ENCODE results near the gene GABRB1. TPM values are rescaled to one million over a fixed set of nuclear protein-coding genes. Genes with fewer than 3 reads are reported as not detected.

GABRB1 gene
- total RNA-seq, 5 donors from 2014 or later (not counting 1 experiment from before 2014, with no cell fraction given) = not detected

- no peak for ATAC-seq (replicated peaks in 1 of 4)
- DNase-seq = no peak
- Histone ChIP-seq H3K9me3 (no peaks in the 10 kb centered on the region), H3K27me3 (replicated peaks in 1 of 2; ENCODE audit: control insufficient read depth in 2 of 2, extremely low read depth in 1 of 2, insufficient read depth in 2 of 2, low read length in 1 of 2) (peaks cover 0 to 3% of the 10 kb centered on the region in 2 experiments), H3K4me1 (ENCODE audit: control insufficient read depth in 1 of 2, extremely low read depth in 1 of 2, insufficient read depth in 2 of 2, low read length in 2 of 2) (no peaks in the 10 kb centered on the region), H3K4me3 (ENCODE audit: control insufficient read depth in 1 of 2, extremely low read depth in 1 of 2, low read length in 1 of 2) (no peak overlapping the region), H3K27ac (ENCODE audit: low read length) (no peak overlapping the region), H3K36me3 (ENCODE audit: control insufficient read depth in 2 of 2, extremely low read depth in 1 of 2, insufficient read depth in 1 of 2, low read length in 1 of 2) (no peaks in the 10 kb centered on the region)
- 81% methylated on average over 2 of the region's 2 CpGs for WGBS (ENCODE audit: insufficient coverage)
- Mint-ChIP-seq H3K27me3 (peaks cover 15 to 39% of the 10 kb centered on the region in 2 donors), H3K27ac (no peak overlapping the region), H3K4me3 (no peak overlapping the region), H3K9me3 (no peaks in the 10 kb centered on the region), H3K4me1 (no peaks in the 10 kb centered on the region), H3K36me3 (no peaks in the 10 kb centered on the region)
- POLR2A ChIA-PET = no interaction called here
- CTCF ChIA-PET = interaction anchor here in 1 of 2 donors (0.7 kb wide), 1 partner anchor 31 kb away, joined by 3 read pairs; no protein-coding TSS in a partner anchor
Measured at GRCh38 chr4:47337893-47338292, 306.5 kb downstream of the GABRB1 start.

- Histone ChIP-seq H3K4me1 (ENCODE audit: control insufficient read depth in 1 of 2, extremely low read depth in 1 of 2, insufficient read depth in 2 of 2, low read length in 2 of 2) (no peaks in the 10 kb centered on the region), H3K27me3 (replicated peaks in 1 of 2; ENCODE audit: control insufficient read depth in 2 of 2, extremely low read depth in 1 of 2, insufficient read depth in 2 of 2, low read length in 1 of 2) (peaks cover 0 to 3% of the 10 kb centered on the region in 2 experiments), H3K4me3 (ENCODE audit: control insufficient read depth in 1 of 2, extremely low read depth in 1 of 2, low read length in 1 of 2) (no peak overlapping the region), H3K27ac (ENCODE audit: low read length) (no peak overlapping the region), H3K9me3 (no peaks in the 10 kb centered on the region), H3K36me3 (ENCODE audit: control insufficient read depth in 2 of 2, extremely low read depth in 1 of 2, insufficient read depth in 1 of 2, low read length in 1 of 2) (no peaks in the 10 kb centered on the region)
- POLR2A ChIA-PET = no interaction called here
- Mint-ChIP-seq H3K27ac (no peak overlapping the region), H3K36me3 (no peaks in the 10 kb centered on the region), H3K27me3 (peaks cover 15 to 29% of the 10 kb centered on the region in 2 donors), H3K4me1 (no peaks in the 10 kb centered on the region), H3K4me3 (no peak overlapping the region), H3K9me3 (no peaks in the 10 kb centered on the region)
- no CpG with 5 or more reads among the region's 2 CpGs for WGBS (ENCODE audit: insufficient coverage)
- DNase-seq = no peak
- no peak for ATAC-seq (replicated peaks in 1 of 4)
- CTCF ChIA-PET = no interaction called here
Measured at GRCh38 chr4:47340914-47341313, 309.5 kb downstream of the GABRB1 start.

GRCh38 chr4:47342796-47343195, 311.4 kb downstream of the GABRB1 start:
- Mint-ChIP-seq H3K27me3 (peaks cover 3 to 21% of the 10 kb centered on the region in 2 donors), H3K9me3 (no peaks in the 10 kb centered on the region), H3K4me1 (no peaks in the 10 kb centered on the region), H3K4me3 (no peak overlapping the region), H3K36me3 (no peaks in the 10 kb centered on the region), H3K27ac (no peak overlapping the region)
- Histone ChIP-seq H3K4me3 (ENCODE audit: control insufficient read depth in 1 of 2, extremely low read depth in 1 of 2, low read length in 1 of 2) (no peak overlapping the region), H3K9me3 (no peaks in the 10 kb centered on the region), H3K4me1 (ENCODE audit: control insufficient read depth in 1 of 2, extremely low read depth in 1 of 2, insufficient read depth in 2 of 2, low read length in 2 of 2) (no peaks in the 10 kb centered on the region), H3K27me3 (replicated peaks in 1 of 2; ENCODE audit: control insufficient read depth in 2 of 2, extremely low read depth in 1 of 2, insufficient read depth in 2 of 2, low read length in 1 of 2) (no peaks in the 10 kb centered on the region), H3K36me3 (ENCODE audit: control insufficient read depth in 2 of 2, extremely low read depth in 1 of 2, insufficient read depth in 1 of 2, low read length in 1 of 2) (no peaks in the 10 kb centered on the region), H3K27ac (ENCODE audit: low read length) (no peak overlapping the region)
- no CpG with 5 or more reads among the region's 4 CpGs for WGBS (ENCODE audit: insufficient coverage)
- ChIA-PET CTCF (no interaction called here), POLR2A (no interaction called here)
- ATAC-seq (replicated peaks in 1 of 4) (no peak), DNase-seq (no peak)

GRCh38 chr4:47349326-47349725, 318.0 kb downstream of the GABRB1 start:
- DNase-seq (no peak), ATAC-seq (replicated peaks in 1 of 4) (no peak)
- Histone ChIP-seq H3K4me1 (ENCODE audit: control insufficient read depth in 1 of 2, extremely low read depth in 1 of 2, insufficient read depth in 2 of 2, low read length in 2 of 2) (no peaks in the 10 kb centered on the region), H3K27ac (ENCODE audit: low read length) (no peak overlapping the region), H3K27me3 (replicated peaks in 1 of 2; ENCODE audit: control insufficient read depth in 2 of 2, extremely low read depth in 1 of 2, insufficient read depth in 2 of 2, low read length in 1 of 2) (no peaks in the 10 kb centered on the region), H3K4me3 (ENCODE audit: control insufficient read depth in 1 of 2, extremely low read depth in 1 of 2, low read length in 1 of 2) (no peak overlapping the region), H3K36me3 (ENCODE audit: control insufficient read depth in 2 of 2, extremely low read depth in 1 of 2, insufficient read depth in 1 of 2, low read length in 1 of 2) (no peaks in the 10 kb centered on the region), H3K9me3 (no peaks in the 10 kb centered on the region)
- Mint-ChIP-seq H3K9me3 (no peaks in the 10 kb centered on the region), H3K36me3 (no peaks in the 10 kb centered on the region), H3K27me3 (peaks cover 8 to 15% of the 10 kb centered on the region in 2 donors), H3K4me3 (no peak overlapping the region), H3K27ac (no peak overlapping the region), H3K4me1 (no peaks in the 10 kb centered on the region)
- no CpG with 5 or more reads among the region's 4 CpGs for WGBS (ENCODE audit: insufficient coverage)
- CTCF ChIA-PET = no interaction called here
- POLR2A ChIA-PET = interaction anchor here in 1 of 2 donors (0.6 kb wide), 1 partner anchor 32 kb away, joined by 3 read pairs; no protein-coding TSS in a partner anchor

- no peak for DNase-seq
- Histone ChIP-seq H3K27ac (ENCODE audit: low read length) (no peak overlapping the region), H3K9me3 (no peaks in the 10 kb centered on the region), H3K27me3 (replicated peaks in 1 of 2; ENCODE audit: control insufficient read depth in 2 of 2, extremely low read depth in 1 of 2, insufficient read depth in 2 of 2, low read length in 1 of 2) (no peaks in the 10 kb centered on the region), H3K36me3 (ENCODE audit: control insufficient read depth in 2 of 2, extremely low read depth in 1 of 2, insufficient read depth in 1 of 2, low read length in 1 of 2) (no peaks in the 10 kb centered on the region), H3K4me1 (ENCODE audit: control insufficient read depth in 1 of 2, extremely low read depth in 1 of 2, insufficient read depth in 2 of 2, low read length in 2 of 2) (no peaks in the 10 kb centered on the region), H3K4me3 (ENCODE audit: control insufficient read depth in 1 of 2, extremely low read depth in 1 of 2, low read length in 1 of 2) (no peak overlapping the region)
- ChIA-PET POLR2A (no interaction called here), CTCF (no interaction called here)
- Mint-ChIP-seq H3K27me3 (peaks cover 1 to 11% of the 10 kb centered on the region in 2 donors), H3K27ac (no peak overlapping the region), H3K4me1 (no peaks in the 10 kb centered on the region), H3K4me3 (no peak overlapping the region), H3K9me3 (no peaks in the 10 kb centered on the region), H3K36me3 (no peaks in the 10 kb centered on the region)
- no peak for ATAC-seq (replicated peaks in 1 of 4)
- no CpG with 5 or more reads among the region's 1 CpG for WGBS (ENCODE audit: insufficient coverage)
Measured at GRCh38 chr4:47355568-47355967, 324.2 kb downstream of the GABRB1 start.

- no peaks in the 10 kb centered on the region for H3K27me3 ChIP-seq (replicated peaks in 1 of 2; ENCODE audit: control insufficient read depth in 2 of 2, extremely low read depth in 1 of 2, insufficient read depth in 2 of 2, low read length in 1 of 2)
- no peak for DNase-seq
- no peak overlapping the region for H3K27ac ChIP-seq (ENCODE audit: low read length)
- H3K36me3 ChIP-seq (ENCODE audit: control insufficient read depth in 2 of 2, extremely low read depth in 1 of 2, insufficient read depth in 1 of 2, low read length in 1 of 2) = no peaks in the 10 kb centered on the region
- Mint-ChIP-seq H3K27me3 (peaks cover 1 to 35% of the 10 kb centered on the region in 2 donors), H3K9me3 (no peaks in the 10 kb centered on the region), H3K36me3 (no peaks in the 10 kb centered on the region), H3K27ac (no peak overlapping the region), H3K4me3 (no peak overlapping the region), H3K4me1 (no peaks in the 10 kb centered on the region)
- no peaks in the 10 kb centered on the region for H3K9me3 ChIP-seq
- no peaks in the 10 kb centered on the region for H3K4me1 ChIP-seq (ENCODE audit: control insufficient read depth in 1 of 2, extremely low read depth in 1 of 2, insufficient read depth in 2 of 2, low read length in 2 of 2)
- ChIA-PET CTCF (interaction anchor here in 1 of 2 donors (0.7 kb wide), 1 partner anchor 779 kb away, joined by 3 read pairs; no protein-coding TSS in a partner anchor), POLR2A (no interaction called here)
- no peak overlapping the region for H3K4me3 ChIP-seq (ENCODE audit: control insufficient read depth in 1 of 2, extremely low read depth in 1 of 2, low read length in 1 of 2)
- 54% methylated on average over 3 of the region's 4 CpGs for WGBS (ENCODE audit: insufficient coverage)
- no peak for ATAC-seq (replicated peaks in 1 of 4)
Measured at GRCh38 chr4:47359891-47360290, 328.5 kb downstream of the GABRB1 start.

GRCh38 chr4:47367761-47368160, 336.4 kb downstream of the GABRB1 start:
- WGBS (ENCODE audit: insufficient coverage) = no CpG with 5 or more reads among the region's 2 CpGs
- CTCF ChIA-PET = no interaction called here

More at GRCh38 chr4:47367761-47368160, 336.4 kb downstream of the GABRB1 start:
- H3K36me3 ChIP-seq (ENCODE audit: control insufficient read depth in 2 of 2, extremely low read depth in 1 of 2, insufficient read depth in 1 of 2, low read length in 1 of 2) = no peaks in the 10 kb centered on the region
- H3K27me3 Mint-ChIP-seq = peaks cover 4 to 29% of the 10 kb centered on the region in 2 donors
- H3K9me3 Mint-ChIP-seq = no peaks in the 10 kb centered on the region
- no peaks in the 10 kb centered on the region for H3K36me3 Mint-ChIP-seq
- H3K27ac Mint-ChIP-seq = no peak overlapping the region
- H3K4me1 Mint-ChIP-seq = no peaks in the 10 kb centered on the region
- DNase-seq = no peak
- POLR2A ChIA-PET = no interaction called here
- H3K27me3 ChIP-seq (replicated peaks in 1 of 2; ENCODE audit: control insufficient read depth in 2 of 2, extremely low read depth in 1 of 2, insufficient read depth in 2 of 2, low read length in 1 of 2) = peaks cover 0 to 5% of the 10 kb centered on the region in 2 experiments
- H3K4me3 ChIP-seq (ENCODE audit: control insufficient read depth in 1 of 2, extremely low read depth in 1 of 2, low read length in 1 of 2) = no peak overlapping the region
- H3K4me3 Mint-ChIP-seq = no peak overlapping the region
- no peaks in the 10 kb centered on the region for H3K4me1 ChIP-seq (ENCODE audit: control insufficient read depth in 1 of 2, extremely low read depth in 1 of 2, insufficient read depth in 2 of 2, low read length in 2 of 2)
- H3K9me3 ChIP-seq = no peaks in the 10 kb centered on the region
- ATAC-seq (replicated peaks in 1 of 4) = no peak
- no peak overlapping the region for H3K27ac ChIP-seq (ENCODE audit: low read length)
